ENCODE data around the gene UGT1A8. TPM values are rescaled to one million over a fixed set of nuclear protein-coding genes. Genes with fewer than 3 reads are reported as not detected.

Gene UGT1A8
- total RNA-seq, 1 experiment from 2014 or later, result not detected

DNA sequence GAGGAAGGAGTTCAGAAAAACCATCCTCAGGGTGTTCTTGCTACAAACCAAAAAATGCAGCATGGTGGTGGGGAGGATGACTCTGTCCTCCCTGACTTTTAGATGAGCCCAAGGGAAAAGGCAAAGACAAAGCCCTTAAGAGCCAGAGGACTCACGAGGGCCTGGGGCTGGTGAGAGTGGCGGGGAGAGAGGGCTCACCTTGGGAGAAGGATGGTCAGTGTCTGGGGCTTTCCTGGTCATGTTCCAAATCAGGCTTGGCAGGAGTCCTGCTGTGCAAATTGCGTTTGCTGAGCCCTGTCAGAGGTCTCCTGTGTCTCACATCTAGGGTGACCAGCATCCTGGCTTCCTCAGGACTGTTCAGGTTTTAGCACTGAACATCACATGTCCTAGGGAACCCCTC is 147.3 kb downstream of the UGT1A8 start:
- Histone ChIP-seq H3K79me2 (ENCODE audit: insufficient read depth, low read length) (no peaks in the 10 kb centered on the region), H3K36me3 (ENCODE audit: control insufficient read depth in 1 of 2, insufficient read depth in 2 of 2, low read length in 2 of 2) (no peaks in the 10 kb centered on the region), H3K9me3 (ENCODE audit: control insufficient read depth in 1 of 2, insufficient read depth in 1 of 2, low read depth in 1 of 2, low read length in 2 of 2) (no peaks in the 10 kb centered on the region), H3K4me3 (replicated peaks in 1 of 2; ENCODE audit: low read depth in 1 of 2, low read length in 2 of 2) (no peak overlapping the region), H3K9ac (ENCODE audit: low read length) (no peak overlapping the region), H2AFZ (ENCODE audit: low read depth, low read length, poor library complexity, severe bottlenecking) (no peak overlapping the region), H3K27ac (ENCODE audit: low read depth, low read length) (no peak overlapping the region), H3K9me2 (ENCODE audit: insufficient read depth) (no peaks in the 10 kb centered on the region), H4K20me1 (ENCODE audit: insufficient read depth) (no peaks in the 10 kb centered on the region), H3K4me1 (ENCODE audit: control insufficient read depth in 1 of 2, insufficient read depth in 2 of 2, low read length in 2 of 2) (peaks cover 3 to 10% of the 10 kb centered on the region in 2 experiments; a peak in 2 of 4 replicates), H3K27me3 (ENCODE audit: insufficient read depth, low read length) (no peaks in the 10 kb centered on the region), H3K4me2 (ENCODE audit: low read length) (peak overlapping the region; percentile 48)
- intact Hi-C loops (cut with micrococcal nuclease), result no loop called here
- DNase-seq (ENCODE audit: low read depth, low spot score), result no peak
- TF ChIP-seq ZFX (IDR thresholded peaks at IDR 0.05) (no peak), EGR1 (IDR thresholded peaks at IDR 0.05; ENCODE audit: low read depth) (no peak), RAD21 (IDR thresholded peaks at IDR 0.05; ENCODE audit: low read depth) (no peak), SP1 (IDR thresholded peaks at IDR 0.05; ENCODE audit: low read depth) (no peak), CBX3 (IDR thresholded peaks at IDR 0.05; ENCODE audit: low read depth) (no peak), POLR2AphosphoS5 (IDR thresholded peaks at IDR 0.05; ENCODE audit: low read depth, low read length) (no peak), SRF (IDR thresholded peaks at IDR 0.05; ENCODE audit: low read depth) (no peak), FOSL1 (IDR thresholded peaks at IDR 0.05; ENCODE audit: low read depth) (no peak), SIN3A (IDR thresholded peaks at IDR 0.05; ENCODE audit: low read depth) (no peak), POLR2A (IDR thresholded peaks at IDR 0.05; ENCODE audit: borderline replicate concordance, extremely low read depth, insufficient read depth, insufficient read length) (no peak), ZNF274 (IDR thresholded peaks at IDR 0.05; ENCODE audit: low read depth, low read length) (no peak), EZH2phosphoT487 (IDR thresholded peaks at IDR 0.05; ENCODE audit: borderline replicate concordance) (no peak)
- TF ChIP-seq, protein P1, sequence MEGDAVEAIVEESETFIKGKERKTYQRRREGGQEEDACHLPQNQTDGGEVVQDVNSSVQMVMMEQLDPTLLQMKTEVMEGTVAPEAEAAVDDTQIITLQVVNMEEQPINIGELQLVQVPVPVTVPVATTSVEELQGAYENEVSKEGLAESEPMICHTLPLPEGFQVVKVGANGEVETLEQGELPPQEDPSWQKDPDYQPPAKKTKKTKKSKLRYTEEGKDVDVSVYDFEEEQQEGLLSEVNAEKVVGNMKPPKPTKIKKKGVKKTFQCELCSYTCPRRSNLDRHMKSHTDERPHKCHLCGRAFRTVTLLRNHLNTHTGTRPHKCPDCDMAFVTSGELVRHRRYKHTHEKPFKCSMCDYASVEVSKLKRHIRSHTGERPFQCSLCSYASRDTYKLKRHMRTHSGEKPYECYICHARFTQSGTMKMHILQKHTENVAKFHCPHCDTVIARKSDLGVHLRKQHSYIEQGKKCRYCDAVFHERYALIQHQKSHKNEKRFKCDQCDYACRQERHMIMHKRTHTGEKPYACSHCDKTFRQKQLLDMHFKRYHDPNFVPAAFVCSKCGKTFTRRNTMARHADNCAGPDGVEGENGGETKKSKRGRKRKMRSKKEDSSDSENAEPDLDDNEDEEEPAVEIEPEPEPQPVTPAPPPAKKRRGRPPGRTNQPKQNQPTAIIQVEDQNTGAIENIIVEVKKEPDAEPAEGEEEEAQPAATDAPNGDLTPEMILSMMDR (IDR thresholded peaks at IDR 0.05 in 2 of 3, conservative IDR thresholded peaks at IDR 0.05 in 1 of 3; ENCODE audit: borderline replicate concordance in 1 of 3, insufficient read depth in 1 of 3, low read depth in 2 of 3, low read length in 2 of 3), result no peak
- TF ChIP-seq, protein P2, sequence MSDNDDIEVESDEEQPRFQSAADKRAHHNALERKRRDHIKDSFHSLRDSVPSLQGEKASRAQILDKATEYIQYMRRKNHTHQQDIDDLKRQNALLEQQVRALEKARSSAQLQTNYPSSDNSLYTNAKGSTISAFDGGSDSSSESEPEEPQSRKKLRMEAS (IDR thresholded peaks at IDR 0.05), result no peak
- TF ChIP-seq, protein P3, sequence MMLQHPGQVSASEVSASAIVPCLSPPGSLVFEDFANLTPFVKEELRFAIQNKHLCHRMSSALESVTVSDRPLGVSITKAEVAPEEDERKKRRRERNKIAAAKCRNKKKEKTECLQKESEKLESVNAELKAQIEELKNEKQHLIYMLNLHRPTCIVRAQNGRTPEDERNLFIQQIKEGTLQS (IDR thresholded peaks at IDR 0.05), result no peak
- TF ChIP-seq, protein P4, sequence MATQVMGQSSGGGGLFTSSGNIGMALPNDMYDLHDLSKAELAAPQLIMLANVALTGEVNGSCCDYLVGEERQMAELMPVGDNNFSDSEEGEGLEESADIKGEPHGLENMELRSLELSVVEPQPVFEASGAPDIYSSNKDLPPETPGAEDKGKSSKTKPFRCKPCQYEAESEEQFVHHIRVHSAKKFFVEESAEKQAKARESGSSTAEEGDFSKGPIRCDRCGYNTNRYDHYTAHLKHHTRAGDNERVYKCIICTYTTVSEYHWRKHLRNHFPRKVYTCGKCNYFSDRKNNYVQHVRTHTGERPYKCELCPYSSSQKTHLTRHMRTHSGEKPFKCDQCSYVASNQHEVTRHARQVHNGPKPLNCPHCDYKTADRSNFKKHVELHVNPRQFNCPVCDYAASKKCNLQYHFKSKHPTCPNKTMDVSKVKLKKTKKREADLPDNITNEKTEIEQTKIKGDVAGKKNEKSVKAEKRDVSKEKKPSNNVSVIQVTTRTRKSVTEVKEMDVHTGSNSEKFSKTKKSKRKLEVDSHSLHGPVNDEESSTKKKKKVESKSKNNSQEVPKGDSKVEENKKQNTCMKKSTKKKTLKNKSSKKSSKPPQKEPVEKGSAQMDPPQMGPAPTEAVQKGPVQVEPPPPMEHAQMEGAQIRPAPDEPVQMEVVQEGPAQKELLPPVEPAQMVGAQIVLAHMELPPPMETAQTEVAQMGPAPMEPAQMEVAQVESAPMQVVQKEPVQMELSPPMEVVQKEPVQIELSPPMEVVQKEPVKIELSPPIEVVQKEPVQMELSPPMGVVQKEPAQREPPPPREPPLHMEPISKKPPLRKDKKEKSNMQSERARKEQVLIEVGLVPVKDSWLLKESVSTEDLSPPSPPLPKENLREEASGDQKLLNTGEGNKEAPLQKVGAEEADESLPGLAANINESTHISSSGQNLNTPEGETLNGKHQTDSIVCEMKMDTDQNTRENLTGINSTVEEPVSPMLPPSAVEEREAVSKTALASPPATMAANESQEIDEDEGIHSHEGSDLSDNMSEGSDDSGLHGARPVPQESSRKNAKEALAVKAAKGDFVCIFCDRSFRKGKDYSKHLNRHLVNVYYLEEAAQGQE (IDR thresholded peaks at IDR 0.05; ENCODE audit: low read depth), result no peak
- RAD21 ChIA-PET (ENCODE audit: low non-redundant PET in 1 of 2, low total read pairs in 2 of 2, uncharacterized antibody in 2 of 2, unreplicated experiment in 2 of 2), result no interaction called here
- BruUV-seq (replicated peaks), result no TSS peak
- POLR2A ChIA-PET, result no interaction called here
- ATAC-seq, result no peak; the same call in 1 of the 2 replicates
- CTCF ChIA-PET, result no interaction called here
